Muscle of arm (tissue), 12 donors: Measurements from ENCODE around the gene XIRP1. TPM values are rescaled to one million over a fixed set of nuclear protein-coding genes. Genes with fewer than 3 reads are reported as not detected.

Experiments
- polyA plus RNA-seq, 12 donors: library from polyadenylated mRNA; unstranded; fragments of 120-200 nt; gene quantifications; one replicate each; pipeline ENCODE4 v1.2.1, GENCODE V29; 2013; ENCODE audit not compliant: insufficient read length in 12 of 12

XIRP1 gene
- polyA plus RNA-seq, 12 donors: 45.8 to 329 (median 123) TPM; not detected in 1

Other genes starting within 250 kb of the XIRP1 start
- gene SCN11A, start 140.7 kb downstream of the XIRP1 start, polyA plus RNA-seq: 1 to 10 TPM in 11 of 12 donors, not detected in 1; 1.4 to 7.3 (median 3.4) TPM
- 10 to 100 TPM in 11 of 12 donors, not detected in 1; 23.2 to 59.7 (median 47.2) TPM for gene WDR48, start 140.6 kb downstream of the XIRP1 start, polyA plus RNA-seq
- 10 to 100 TPM in 11 of 12 donors, not detected in 1; 30.5 to 60.3 (median 33.9) TPM for gene GORASP1, start 85.0 kb downstream of the XIRP1 start, polyA plus RNA-seq
- 1 to 10 TPM in 10 of 12 donors, not detected in 2; 1.8 to 9.4 (median 3.4) TPM for gene TTC21A, start 84.9 kb downstream of the XIRP1 start, polyA plus RNA-seq
- 10 to 100 TPM in 1 of 12 donors, 1 to 10 TPM in 10, not detected in 1; 3.8 to 15.8 (median 5.4) TPM for gene CSRNP1, start 39.0 kb downstream of the XIRP1 start, polyA plus RNA-seq
- gene CX3CR1, start 87.4 kb upstream of the XIRP1 start, polyA plus RNA-seq: 1 to 10 TPM in 11 of 12 donors, not detected in 1; 3.5 to 5.6 (median 4.2) TPM
- under 1 TPM in 1 of 12 donors, not detected in 11; 0.19 TPM for gene CCR8, start 137.1 kb upstream of the XIRP1 start, polyA plus RNA-seq
- 10 to 100 TPM in 10 of 12 donors, 1 to 10 TPM in 1, not detected in 1; 5.5 to 22.8 (median 18.1) TPM for gene SLC25A38, start 190.8 kb upstream of the XIRP1 start, polyA plus RNA-seq
- gene RPSA, start 214.1 kb upstream of the XIRP1 start, polyA plus RNA-seq: 1,000 to 10,000 TPM in 10 of 12 donors, 100 to 1,000 TPM in 1, not detected in 1; 862 to 2,369 (median 1,833) TPM